Transverse colon (tissue), 4 donors: Measurements from ENCODE around the gene THSD4.

Experiments used
- CTCF ChIP-seq, 5 experiments: fragments of 200-600 bp in 3 of 5; fragments of 450-650 bp in 2 of 5; sonication (generic) in 3 of 5; IDR thresholded peaks; 1 replicate in 2 of 5; 2 replicates in 3 of 5; pipeline ENCODE4 v1.5.1; 2016 to 2017; ENCODE audit warnings: antibody characterized with exemption in 5 of 5, inconsistent platforms in 3 of 5, mild to moderate bottlenecking in 2 of 5, moderate library complexity in 1 of 5
- EP300 ChIP-seq: sonication (generic); formaldehyde crosslinking; IDR thresholded peaks from one replicate; pipeline ENCODE4 v1.6.1; 2017; ENCODE audit warnings: antibody characterized with exemption, low read depth
- POLR2A ChIP-seq: fragments of 450-650 bp; IDR thresholded peaks from one replicate; pipeline ENCODE4 v1.6.1; 2016; ENCODE audit warnings: antibody characterized with exemption, mild to moderate bottlenecking, moderate library complexity
- POLR2AphosphoS5 ChIP-seq, 3 donors: sonication (generic); formaldehyde crosslinking; IDR thresholded peaks; one replicate each; pipeline ENCODE4 v1.6.1; 2016; ENCODE audit warnings: antibody characterized with exemption in 3 of 3

GRCh38 chr15:71649894-71650293, 534.6 kb downstream of the THSD4 start:
- no peak for TF ChIP-seq CTCF (IDR thresholded peaks at IDR 0.05)
- TF ChIP-seq POLR2A, result no peak
- peak in 1 of 3 donors; percentile 27 for TF ChIP-seq POLR2AphosphoS5 (IDR thresholded peaks at IDR 0.05)
- TF ChIP-seq EP300, result no peak
